ENCODE measurements around the gene MEN1. TPM values are rescaled to one million over a fixed set of nuclear protein-coding genes. Genes with fewer than 3 reads are reported as not detected.
A peak's percentile ranks its signal among the peaks of the same experiment; 100 is the strongest.

The MEN1 gene
- total and polyA plus RNA-seq, 9 of the 15 experiments (the other 6 are each of a cell fraction or from before 2014, with no cell fraction given): 3.4 to 57.2 (median 19.3) TPM

GRCh38 chr11:64844330-64845128 is 34.2 kb upstream of the MEN1 start, which contains the start of gene CDC42BPG (continued):
- TF ChIP-seq, protein P1, sequence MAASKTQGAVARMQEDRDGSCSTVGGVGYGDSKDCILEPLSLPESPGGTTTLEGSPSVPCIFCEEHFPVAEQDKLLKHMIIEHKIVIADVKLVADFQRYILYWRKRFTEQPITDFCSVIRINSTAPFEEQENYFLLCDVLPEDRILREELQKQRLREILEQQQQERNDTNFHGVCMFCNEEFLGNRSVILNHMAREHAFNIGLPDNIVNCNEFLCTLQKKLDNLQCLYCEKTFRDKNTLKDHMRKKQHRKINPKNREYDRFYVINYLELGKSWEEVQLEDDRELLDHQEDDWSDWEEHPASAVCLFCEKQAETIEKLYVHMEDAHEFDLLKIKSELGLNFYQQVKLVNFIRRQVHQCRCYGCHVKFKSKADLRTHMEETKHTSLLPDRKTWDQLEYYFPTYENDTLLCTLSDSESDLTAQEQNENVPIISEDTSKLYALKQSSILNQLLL (CRISPR knock-in tag; IDR thresholded peaks at IDR 0.05; ENCODE audit: borderline replicate concordance): no peak
- no peak for TF ChIP-seq RAD51 (IDR thresholded peaks at IDR 0.05; ENCODE audit: borderline replicate concordance, low read depth)
- no peak for TF ChIP-seq ZFP30 (CRISPR knock-in tag; IDR thresholded peaks at IDR 0.05; ENCODE audit: borderline replicate concordance)
- TF ChIP-seq SOX6 (IDR thresholded peaks at IDR 0.05): no peak
- no peak for TF ChIP-seq MTA1 (IDR thresholded peaks at IDR 0.05; ENCODE audit: borderline replicate concordance)
- TF ChIP-seq PHB2 (IDR thresholded peaks at IDR 0.05; ENCODE audit: low read depth): no peak
- no peak for TF ChIP-seq EWSR1 (IDR thresholded peaks at IDR 0.05; ENCODE audit: borderline replicate concordance, low read depth, partially characterized antibody)
- peak; percentile 65; the same call in 1 of the 2 replicates for TF ChIP-seq ZNF395 (CRISPR knock-in tag; IDR thresholded peaks at IDR 0.05)
- no peak for TF ChIP-seq ZNF146 (CRISPR knock-in tag; IDR thresholded peaks at IDR 0.05; ENCODE audit: unreplicated experiment)
- TF ChIP-seq NBN (IDR thresholded peaks at IDR 0.05; ENCODE audit: low read depth): no peak
- no peak for TF ChIP-seq EZH2 (IDR thresholded peaks at IDR 0.05; ENCODE audit: borderline replicate concordance, low read depth, low read length)
- TF ChIP-seq ESRRB (CRISPR knock-in tag; IDR thresholded peaks at IDR 0.05; ENCODE audit: borderline replicate concordance): no peak
- peak in 1 of 2 experiments; percentile 85; a peak in 2 of 4 replicates for TF ChIP-seq NONO (IDR thresholded peaks at IDR 0.05; ENCODE audit: low read depth in 2 of 2, low read length in 1 of 2)
- no peak for TF ChIP-seq ZNF311 (CRISPR knock-in tag; IDR thresholded peaks at IDR 0.05)
- TF ChIP-seq ZNF212 (CRISPR knock-in tag; IDR thresholded peaks at IDR 0.05): no peak
- TF ChIP-seq EP300 (IDR thresholded peaks at IDR 0.05; ENCODE audit: low read length): no peak
- peak in 1 of 2 experiments; percentile 63 for TF ChIP-seq AFF1 (IDR thresholded peaks at IDR 0.05; ENCODE audit: low read depth in 1 of 2, partially characterized antibody in 2 of 2)
- TF ChIP-seq YY1 (IDR thresholded peaks at IDR 0.05; ENCODE audit: borderline replicate concordance in 1 of 3, control insufficient read depth in 1 of 3, extremely low read depth in 1 of 3, insufficient read depth in 3 of 3, insufficient read length in 1 of 3, insufficient replicate concordance in 2 of 3, low read depth in 1 of 3, low read length in 2 of 3): peak in 2 of 3 experiments; percentile 44 to 69
- TF ChIP-seq HDAC6 (IDR thresholded peaks at IDR 0.05; ENCODE audit: low read depth, low read length): no peak
- no peak for TF ChIP-seq PTRF (tag; IDR thresholded peaks at IDR 0.05)
- TF ChIP-seq ZNF347 (CRISPR knock-in tag; IDR thresholded peaks at IDR 0.05; ENCODE audit: low read depth): no peak
